Motor neuron (in vitro differentiated cells): ENCODE results near the gene TUBG1. TPM values are rescaled to one million over a fixed set of nuclear protein-coding genes. Genes with fewer than 3 reads are reported as not detected.
"Not testable (repeated sequence)": the region's sequence is repeated elsewhere in the genome, so short reads cannot be mapped to it uniquely, and the experiment has no call there.

Experiments used
- ATAC-seq, 8 experiments: fragments of 200-7000 bp; cut with Tn5 transposase; replicated peaks in 6 of 8; 2 replicates each; pipeline ENCODE4 v1.8.0; 2021; ENCODE audit warnings: mild to moderate bottlenecking in 8 of 8, moderate library complexity in 8 of 8
- H3K27ac ChIP-seq, 2 donors: fragments of 250-450 bp; sonication (Bioruptor Pico); 2 replicates each; pipeline ENCODE4 v1.9.0; 2021; ENCODE audit warnings: antibody characterized with exemption in 2 of 2, mild to moderate bottlenecking in 2 of 2, moderate library complexity in 1 of 2
- H3K4me1 ChIP-seq, 2 donors: fragments of 250-450 bp; sonication (Bioruptor Pico); replicated peaks in 1 of 2; 2 replicates each; pipeline ENCODE4 v1.6.1; 2021; ENCODE audit warnings: antibody characterized with exemption in 2 of 2, mild to moderate bottlenecking in 2 of 2, moderate library complexity in 1 of 2
- H3K4me3 ChIP-seq, 5 donors: fragments of 250-450 bp; sonication (Bioruptor Pico); 2 replicates each; pipeline ENCODE4 v1.9.0; 2021; ENCODE audit warnings: antibody characterized with exemption in 5 of 5, mild to moderate bottlenecking in 5 of 5, moderate library complexity in 4 of 5
- WGBS, 10 experiments: fragments of 450-650 bp; shearing (Covaris generic); methylation state at CpG; one replicate each; pipeline ENCODE4 v1.0.0; 2022; 5-methylcytosine and 5-hydroxymethylcytosine counted together
- in situ Hi-C, 9 experiments: fragments of 400-800 bp; cut with MboI; loops; one replicate each; pipeline ENCODE4 v1.15.0; 2021; ENCODE audit warnings: low sequenced_read_pairs in 9 of 9, low pct_unique_long_range_greater_than_20kb in 2 of 9; ENCODE audit not compliant: unreplicated experiment in 9 of 9
- total RNA-seq, 8 experiments: library from RNA; unstranded; fragments of 300-600 nt; gene quantifications; 2 replicates each; pipeline versions ENCODE4 v1.2.3 to v1.2.4, GENCODE V29; 2022

The TUBG1 gene
- total RNA-seq, 8 experiments from 2014 or later: 24.7 to 67.7 (median 39.3) TPM

DNA sequence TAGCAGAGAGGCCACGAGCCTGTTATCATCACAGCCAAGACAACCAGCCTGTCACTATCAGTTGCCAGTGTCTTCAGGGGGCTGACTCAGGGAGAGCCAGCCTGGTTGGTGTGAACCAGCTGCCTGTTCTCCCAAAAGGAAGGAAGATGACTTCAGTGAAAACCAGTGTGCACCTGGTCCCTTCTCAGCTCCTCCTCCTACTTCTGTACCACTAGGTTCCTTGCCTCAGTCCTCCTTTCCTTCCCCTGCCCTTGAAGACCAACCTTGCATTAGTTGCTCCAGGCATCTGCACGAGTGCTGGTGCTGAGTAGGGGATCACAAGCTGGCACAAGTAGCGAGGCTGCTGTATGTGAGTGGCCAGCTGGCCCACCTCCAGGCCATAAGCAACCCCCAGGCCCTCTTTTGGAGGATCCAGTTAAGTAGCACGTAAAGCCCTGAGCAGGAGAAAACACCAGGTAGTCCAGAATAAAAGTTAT is 8.5 kb downstream of the TUBG1 start:
- peak in 1 of 8 experiments; percentile 8 for ATAC-seq
- in situ Hi-C loops: no loop called here
- H3K4me1 ChIP-seq: no peaks in the 10 kb centered on the region
- no peak overlapping the region for H3K4me3 ChIP-seq
- 50 to 100% (median 71%) methylated on average over 1 to 3 of the region's 4 CpGs; no CpG with 5 or more reads in 3 of the 10 experiments for WGBS, 10 experiments
- no peak overlapping the region for H3K27ac ChIP-seq

DNA sequence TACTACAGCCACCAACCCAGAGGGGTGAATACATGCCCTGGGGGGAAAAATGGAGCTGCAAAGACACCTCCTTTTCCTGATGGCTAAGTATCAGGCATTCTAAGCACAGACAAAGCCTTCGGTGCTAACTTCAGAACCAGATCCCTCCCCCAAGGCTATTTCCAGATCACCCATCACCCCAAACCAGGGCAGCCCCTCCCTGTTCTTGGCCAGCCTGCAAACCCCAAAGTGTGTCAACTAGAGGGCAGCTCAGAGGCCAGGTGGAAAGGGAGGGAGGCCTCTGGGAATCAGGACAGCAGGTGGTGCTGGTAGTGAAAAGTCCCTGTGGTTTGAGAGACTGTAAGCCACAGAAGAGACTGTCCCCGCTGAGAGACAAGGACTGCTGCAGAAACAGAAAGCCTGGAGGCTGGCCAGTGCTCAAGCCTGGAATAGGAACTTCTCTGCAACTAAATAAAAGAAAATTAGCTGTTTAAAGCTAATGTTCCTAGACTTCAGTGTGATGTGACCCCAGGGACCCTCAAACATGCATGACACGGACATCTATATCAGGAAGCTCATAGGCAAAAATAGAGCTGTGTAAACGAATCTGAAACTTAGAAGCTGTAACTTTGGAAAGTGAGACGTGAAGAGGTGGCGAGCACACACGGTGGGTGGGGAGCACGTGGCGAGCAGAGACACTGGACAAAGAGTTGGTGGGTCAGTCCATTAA is 9.1 kb downstream of the TUBG1 start:
- Histone ChIP-seq H3K4me3 (no peak overlapping the region), H3K4me1 (no peaks in the 10 kb centered on the region), H3K27ac (no peak overlapping the region)
- ATAC-seq: peak; percentile 40 to 80 (median 67)
- in situ Hi-C loops: no loop called here
- 0 to 100% (median 52%) methylated on average over 1 to 7 of the region's 9 CpGs; no CpG with 5 or more reads in 2 of the 10 experiments for WGBS, 10 experiments

DNA sequence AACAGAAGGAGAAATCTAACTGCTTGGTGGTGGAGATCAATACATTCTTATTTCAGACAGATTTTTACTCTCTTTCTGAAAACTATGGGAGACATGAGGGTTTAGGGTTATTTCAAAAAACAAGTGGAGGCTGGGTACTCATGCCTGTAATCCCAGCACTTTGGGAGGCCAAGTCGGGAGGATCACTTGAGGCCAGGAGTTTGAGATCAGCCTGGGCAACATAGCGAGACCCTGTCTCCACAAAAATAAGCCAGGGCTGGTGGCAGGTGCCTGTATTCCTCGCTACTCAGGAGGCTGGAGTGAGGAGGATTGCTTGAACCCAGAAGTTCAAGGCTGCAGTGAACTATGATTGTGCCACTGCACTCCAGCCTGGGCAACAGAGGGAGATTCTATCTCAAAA is 12.5 kb downstream of the TUBG1 start:
- H3K4me1 ChIP-seq, H3K4me3 ChIP-seq, H3K27ac ChIP-seq, in situ Hi-C loops, ATAC-seq: not testable (repeated sequence)
- 34 to 94% (median 80%) methylated on average over 1 to 3 of the region's 3 CpGs; no CpG with 5 or more reads in 3 of the 10 experiments for WGBS, 10 experiments

DNA sequence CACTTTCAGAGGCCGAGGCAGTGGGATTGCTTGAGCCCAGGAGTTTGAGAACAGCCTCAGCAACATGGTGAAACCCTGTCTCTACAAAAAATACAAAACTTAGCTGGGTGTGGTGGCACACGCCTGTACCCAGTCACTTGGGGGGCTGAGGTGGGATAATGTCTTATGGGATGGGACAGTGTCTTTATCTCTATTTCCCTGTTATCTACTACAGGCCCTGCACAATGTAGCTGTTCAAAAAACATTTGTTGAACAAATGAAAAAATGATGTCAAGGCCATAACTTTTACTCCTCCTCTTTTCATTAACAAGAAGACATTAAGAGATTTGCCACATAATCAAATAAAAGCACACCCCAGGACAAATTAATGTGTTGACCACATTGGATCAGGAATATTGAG is 13.8 kb downstream of the TUBG1 start:
- Histone ChIP-seq H3K4me1 (no peaks in the 10 kb centered on the region), H3K4me3 (no peak overlapping the region), H3K27ac (no peak overlapping the region)
- ATAC-seq: no peak
- 13 to 80% (median 67%) methylated on average over 1 to 2 of the region's 2 CpGs; no CpG with 5 or more reads in 5 of the 10 experiments for WGBS, 10 experiments
- in situ Hi-C loops: no loop called here

DNA sequence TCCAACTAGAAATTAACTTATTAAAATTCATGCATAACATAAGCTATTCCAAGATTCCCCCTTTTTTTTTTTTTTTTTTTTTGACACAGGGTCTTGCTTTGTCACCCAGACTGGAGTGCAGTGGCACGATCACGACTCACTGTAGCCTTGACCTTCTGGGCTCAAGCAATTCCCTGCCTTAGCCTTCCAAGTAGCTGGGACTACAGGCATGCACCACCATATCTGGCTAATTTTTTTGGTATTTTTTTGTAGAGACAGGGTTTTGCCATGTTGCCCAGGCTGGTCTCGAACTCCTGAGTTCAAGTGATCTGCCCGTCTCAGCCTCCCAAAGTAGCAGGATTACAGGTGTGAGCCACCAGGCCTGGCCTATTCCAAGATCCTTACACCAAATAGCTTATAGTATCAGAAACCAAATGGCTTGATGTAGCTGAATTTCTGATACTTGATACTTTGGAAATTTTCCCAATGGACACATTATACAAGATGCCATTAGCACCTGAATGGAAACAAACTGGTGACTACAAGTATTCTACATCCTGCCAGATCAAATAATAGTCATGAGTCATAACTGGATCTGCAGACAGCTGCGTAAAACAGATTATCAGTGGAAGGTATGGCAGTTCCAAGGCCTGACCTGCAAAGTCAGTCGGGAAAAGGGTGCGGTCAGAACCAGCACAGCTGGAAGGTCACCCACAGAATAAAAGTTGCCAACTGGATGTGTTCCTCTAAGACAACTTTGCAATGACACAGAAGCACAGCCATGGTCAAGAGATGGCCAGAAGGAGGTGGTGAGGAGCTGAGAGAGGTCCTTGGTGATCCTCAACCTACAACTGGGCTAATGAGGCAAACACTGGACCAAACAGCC is 14.5 kb downstream of the TUBG1 start:
- in situ Hi-C loops: no loop called here

DNA sequence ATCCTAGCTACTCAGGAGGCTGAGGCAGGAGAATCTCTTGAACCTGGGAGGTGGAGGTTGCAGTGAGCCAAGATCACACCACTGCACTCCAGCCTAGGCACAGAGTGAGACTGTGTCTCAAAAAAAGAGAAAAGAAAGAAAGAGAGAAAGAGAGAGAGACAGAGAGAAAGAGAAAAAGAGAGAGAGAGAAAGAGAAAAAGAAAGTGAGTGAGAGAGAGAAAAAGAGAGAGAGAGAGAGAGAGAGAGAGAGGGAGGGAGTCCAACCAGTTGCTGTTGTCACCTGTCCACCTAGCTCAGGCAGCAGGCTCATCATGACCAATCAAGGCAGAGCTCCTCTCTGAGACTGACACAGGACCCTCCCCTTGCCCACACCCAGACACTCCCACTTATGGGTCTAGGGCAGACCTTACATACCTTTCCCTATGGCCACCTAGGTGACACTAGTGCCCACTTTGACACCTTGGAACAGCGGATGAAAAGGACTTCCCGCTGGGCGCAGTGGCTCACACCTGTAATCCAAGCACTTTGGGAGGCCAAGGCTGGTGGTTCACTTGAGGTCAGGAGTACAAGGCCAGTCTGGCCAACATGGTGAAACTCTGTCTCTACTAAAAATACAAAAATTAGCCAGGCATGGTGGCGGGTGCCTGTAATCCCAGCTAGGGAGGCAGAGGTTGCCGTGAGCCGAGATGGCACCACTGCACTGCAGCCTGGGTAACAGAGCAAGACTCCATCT is 17.7 kb downstream of the TUBG1 start:
- not testable (repeated sequence) for ATAC-seq

More for the DNA sequence above, 14.5 kb downstream of the TUBG1 start:
- no peak for ATAC-seq
- H3K4me3 ChIP-seq: no peak overlapping the region
- H3K27ac ChIP-seq: no peak overlapping the region
- WGBS, 10 experiments: 20 to 95% (median 88%) methylated on average over 1 to 6 of the region's 7 CpGs
- no peaks in the 10 kb centered on the region for H3K4me1 ChIP-seq

DNA sequence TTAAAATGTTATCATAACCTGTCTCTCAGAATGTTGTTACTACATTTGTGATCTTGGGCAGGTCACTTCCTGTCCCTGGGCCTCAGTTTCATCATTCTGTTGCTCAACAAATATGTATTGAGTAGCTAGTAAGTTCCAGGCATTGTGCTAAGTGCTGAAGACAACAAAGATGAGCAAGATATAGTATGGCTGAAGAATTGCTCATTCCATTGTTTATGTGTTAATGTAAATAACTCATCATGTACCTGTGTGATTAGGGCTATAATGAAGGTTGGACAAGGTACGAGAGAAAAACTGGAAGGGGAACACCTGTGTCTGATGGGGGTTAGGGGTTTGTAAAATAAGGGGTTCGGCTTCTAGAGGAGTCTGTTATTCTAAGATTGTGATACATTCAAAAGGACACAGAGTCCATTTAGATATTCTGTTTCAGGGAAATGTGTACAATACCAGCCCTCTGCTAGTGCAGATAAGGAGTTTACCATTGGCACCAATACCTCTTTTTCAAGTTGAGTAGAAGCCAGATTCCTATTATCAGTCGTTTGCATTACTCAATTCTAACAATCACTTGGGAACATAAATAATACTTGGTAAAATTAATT is 20.0 kb downstream of the TUBG1 start:
- no peak for ATAC-seq
- no peak overlapping the region for H3K27ac ChIP-seq
- H3K4me3 ChIP-seq: no peak overlapping the region
- H3K4me1 ChIP-seq: no peaks in the 10 kb centered on the region
- in situ Hi-C loops: no loop called here
- 31 to 100% (median 60%) methylated on average over 1 to 3 of the region's 3 CpGs; no CpG with 5 or more reads in 1 of the 10 experiments for WGBS, 10 experiments

More for the DNA sequence above, 17.7 kb downstream of the TUBG1 start:
- H3K27ac ChIP-seq, in situ Hi-C loops, H3K4me3 ChIP-seq, H3K4me1 ChIP-seq: not testable (repeated sequence)
- WGBS, 10 experiments: 74 to 100% (median 83%) methylated on average over 1 to 5 of the region's 6 CpGs; no CpG with 5 or more reads in 5 of the 10 experiments

DNA sequence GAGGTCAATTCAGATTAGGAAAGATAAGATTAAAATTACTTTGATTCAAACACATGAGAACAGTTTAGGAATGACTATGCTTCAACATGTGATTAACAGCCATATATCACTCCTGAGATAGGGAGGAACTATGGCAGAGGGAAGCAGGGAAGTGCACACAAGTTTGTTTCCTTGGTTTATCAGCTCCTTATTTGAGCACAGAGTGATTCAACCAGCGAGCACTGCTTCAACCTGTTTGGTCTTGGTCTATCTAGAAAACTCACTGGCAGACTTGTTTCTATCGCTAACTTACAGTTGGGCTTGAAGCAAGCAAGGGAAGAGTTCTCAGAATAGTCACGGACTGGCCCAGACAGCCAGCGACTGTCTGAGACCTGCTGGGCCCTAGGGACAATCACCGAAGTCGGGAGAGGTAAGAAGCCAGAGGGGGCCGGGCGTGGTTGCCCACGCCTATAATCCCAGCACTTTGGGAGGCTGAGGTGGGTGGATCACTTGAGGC is 23.5 kb downstream of the TUBG1 start:
- no peaks in the 10 kb centered on the region for H3K4me1 ChIP-seq
- no peak overlapping the region for H3K27ac ChIP-seq
- 47 to 100% (median 60%) methylated on average over 1 to 5 of the region's 9 CpGs; no CpG with 5 or more reads in 2 of the 10 experiments for WGBS, 10 experiments
- no peak for ATAC-seq
- H3K4me3 ChIP-seq: no peak overlapping the region
- in situ Hi-C loops: no loop called here

DNA sequence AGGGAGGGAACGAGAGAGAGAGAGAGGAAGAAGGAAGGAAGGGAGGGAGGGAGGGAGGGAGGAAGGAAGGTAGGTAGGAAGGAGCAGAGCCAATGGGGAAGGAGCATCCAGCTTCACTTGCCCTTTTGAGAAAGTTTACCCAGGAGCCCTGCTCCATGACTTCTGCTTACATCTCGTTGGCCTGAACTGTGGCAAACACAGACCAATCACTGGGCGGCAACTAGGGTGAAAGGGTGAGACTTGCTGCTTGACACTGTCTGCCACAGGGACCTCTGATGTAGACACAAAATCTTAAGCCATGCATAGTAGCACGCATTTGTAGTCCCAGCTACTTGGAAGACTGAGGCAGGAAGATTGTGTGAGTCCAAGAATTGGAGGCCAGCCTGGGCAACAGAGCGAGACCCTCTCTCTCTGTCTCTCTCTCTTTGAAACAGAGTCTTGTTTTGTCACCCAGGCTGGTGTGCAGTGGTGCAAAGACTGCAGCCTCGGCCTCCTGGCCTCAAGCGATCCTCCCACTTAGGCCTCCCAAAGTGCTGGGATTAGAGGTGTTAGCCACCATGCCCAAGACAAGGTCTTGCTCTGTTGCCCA is 30.1 kb downstream of the TUBG1 start:
- in situ Hi-C loops: no loop called here
- Histone ChIP-seq H3K4me1 (peaks cover 0 to 8% of the 10 kb centered on the region in 2 donors), H3K27ac (no peak overlapping the region), H3K4me3 (no peak overlapping the region)
- 68 to 100% (median 89%) methylated on average over 1 to 6 of the region's 7 CpGs; no CpG with 5 or more reads in 2 of the 10 experiments for WGBS, 10 experiments
- no peak for ATAC-seq

DNA sequence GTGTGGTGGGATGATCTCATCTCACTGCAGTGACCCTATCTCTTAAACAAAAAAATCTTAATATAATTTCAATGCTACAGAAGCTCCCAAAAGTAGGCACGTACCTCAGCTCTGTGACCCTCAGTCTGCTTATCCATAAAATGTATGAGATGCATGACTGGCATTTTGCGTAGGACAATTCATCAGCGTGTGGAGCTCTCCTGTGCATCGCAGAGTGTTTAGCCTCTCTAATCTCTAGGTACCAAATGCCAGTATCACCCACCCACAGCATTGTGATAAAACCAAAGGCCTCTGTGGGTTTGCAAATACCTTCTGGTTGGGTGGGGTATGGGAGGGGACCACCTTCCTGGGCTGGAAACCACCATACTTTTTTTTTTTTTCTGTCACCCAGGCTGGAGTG is 30.6 kb downstream of the TUBG1 start:
- in situ Hi-C loops: no loop called here
- WGBS, 10 experiments: 40 to 93% (median 80%) methylated on average over 1 to 4 of the region's 4 CpGs; no CpG with 5 or more reads in 1 of the 10 experiments

DNA sequence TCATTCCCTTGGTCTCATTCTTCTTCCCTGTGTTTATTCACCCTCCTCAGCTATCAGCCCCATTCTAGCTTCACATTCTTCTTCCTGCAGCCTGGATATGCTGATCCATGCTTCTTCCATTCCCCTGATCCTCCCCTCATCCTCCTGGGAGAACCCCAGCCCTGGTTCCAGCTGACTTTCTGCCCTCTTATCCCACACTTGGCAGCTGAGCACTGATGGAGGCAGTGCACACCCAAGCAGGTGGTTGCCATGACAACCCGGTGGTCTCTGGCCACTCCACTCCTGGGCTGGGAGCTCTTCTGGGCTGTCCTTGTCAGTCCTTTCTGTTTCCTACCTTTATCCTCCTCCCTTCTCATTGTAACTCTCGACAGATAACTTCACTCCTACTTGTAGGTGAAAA is 32.9 kb downstream of the TUBG1 start:
- peak in 5 of 8 experiments; percentile 50 to 85 (median 72) for ATAC-seq
- H3K27ac ChIP-seq: no peak overlapping the region
- in situ Hi-C loops: no loop called here
- H3K4me3 ChIP-seq: no peak overlapping the region
- 0 to 33% (median 27%) methylated on average over 1 to 2 of the region's 2 CpGs; no CpG with 5 or more reads in 6 of the 10 experiments for WGBS, 10 experiments
- H3K4me1 ChIP-seq: peaks cover 0 to 8% of the 10 kb centered on the region in 2 donors

More for the DNA sequence above, 30.6 kb downstream of the TUBG1 start:
- Histone ChIP-seq H3K27ac (no peak overlapping the region), H3K4me3 (no peak overlapping the region), H3K4me1 (peaks cover 0 to 8% of the 10 kb centered on the region in 2 donors)
- no peak for ATAC-seq

DNA sequence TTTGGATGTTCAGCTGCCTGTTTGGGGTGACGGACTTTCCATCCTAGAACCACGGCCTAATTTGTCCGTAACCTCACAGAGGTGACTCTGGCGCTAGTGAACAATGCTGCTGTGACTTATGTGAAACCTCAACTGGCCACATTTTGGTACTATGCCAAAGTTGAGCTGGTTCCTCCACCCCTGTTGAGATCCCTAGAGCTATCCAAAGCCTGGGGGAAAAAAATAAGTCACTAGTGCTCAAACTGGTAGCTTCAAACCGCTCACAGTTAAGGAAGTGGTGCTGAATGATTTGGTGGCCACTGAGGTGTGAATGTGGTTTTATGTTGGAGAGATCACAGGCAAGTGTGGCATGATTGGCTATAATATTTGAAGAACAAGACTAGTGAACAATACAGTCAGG is 38.3 kb downstream of the TUBG1 start:
- Histone ChIP-seq H3K4me1 (peaks cover 0 to under 1% of the 10 kb centered on the region in 2 donors), H3K27ac (no peak overlapping the region), H3K4me3 (no peak overlapping the region)
- in situ Hi-C loops: no loop called here
- ATAC-seq: no peak
- WGBS, 10 experiments: 83 to 100% (median 94%) methylated on average over 1 to 5 of the region's 5 CpGs; no CpG with 5 or more reads in 1 of the 10 experiments
